ENCODE data around the gene COL9A1. TPM values are rescaled to one million over a fixed set of nuclear protein-coding genes. Genes with fewer than 3 reads are reported as not detected.

COL9A1 gene
- total and polyA plus RNA-seq, 2 of the 8 experiments (the other 6 are each of a cell fraction or from before 2014, with no cell fraction given) = 7.9 to 18.1 TPM

GRCh38 chr6:70312165-70312745 lies 9.4 kb upstream of the COL9A1 start (continued):
- no peak for TF ChIP-seq JUN (IDR thresholded peaks at IDR 0.05; ENCODE audit: low read depth, low read length)
- no peak for TF ChIP-seq SP4 (IDR thresholded peaks at IDR 0.05; ENCODE audit: low read length)
- TF ChIP-seq CTBP2 (IDR thresholded peaks at IDR 0.05; ENCODE audit: borderline replicate concordance, insufficient read depth, insufficient read length, low read length) = no peak
- no peak for TF ChIP-seq CEBPB (IDR thresholded peaks at IDR 0.05; ENCODE audit: low read depth, low read length)
- TF ChIP-seq TBP (IDR thresholded peaks at IDR 0.05; ENCODE audit: low read depth, low read length) = no peak
- TF ChIP-seq RBBP5 (IDR thresholded peaks at IDR 0.05; ENCODE audit: borderline replicate concordance, low read depth, low read length) = no peak
